Lower lobe of right lung (tissue), 2 donors: ENCODE results near the gene PDE4D. TPM values are rescaled to one million over a fixed set of nuclear protein-coding genes. Genes with fewer than 3 reads are reported as not detected.

Experiments used
- ATAC-seq, 2 donors: fragments of 200-7000 bp; cut with Tn5 transposase; one replicate each; pipeline ENCODE4 v1.9.1; 2020 to 2022; ENCODE audit warnings: mild to moderate bottlenecking in 2 of 2, moderate library complexity in 2 of 2
- DNase-seq: peaks from one replicate; pipeline ENCODE4 v3.0.0-alpha.2; 2020
- H3K27ac ChIP-seq: fragments of 200-600 bp; one replicate; pipeline ENCODE4 v1.8.0; 2022
- H3K27me3 ChIP-seq: fragments of 200-600 bp; one replicate; pipeline ENCODE4 v1.8.0; 2022; ENCODE audit warnings: low read depth
- H3K36me3 ChIP-seq: fragments of 200-600 bp; one replicate; pipeline ENCODE4 v1.8.0; 2022; ENCODE audit warnings: mild to moderate bottlenecking
- H3K4me1 ChIP-seq: fragments of 200-600 bp; one replicate; pipeline ENCODE4 v1.8.0; 2022
- H3K4me3 ChIP-seq: fragments of 200-600 bp; one replicate; pipeline ENCODE4 v1.8.0; 2022; ENCODE audit warnings: mild to moderate bottlenecking
- H3K9me3 ChIP-seq: fragments of 200-600 bp; one replicate; pipeline ENCODE4 v1.8.0; 2022
- CTCF ChIP-seq: fragments of 200-600 bp; IDR thresholded peaks from one replicate; pipeline ENCODE4 v1.8.0; 2022; ENCODE audit warnings: antibody characterized with exemption, mild to moderate bottlenecking
- intact Hi-C: fragments of 100-400 bp; cut with DNase I; formaldehyde crosslinking; loops from one replicate; pipeline ENCODE4 v1.11.0; 2022
- total RNA-seq: library from RNA; stranded (reverse); fragmentation: NEBNext Ultra II Directional; extraction: Animal tissue kit (Norgen Biotek cat#: 25700); gene quantifications from one replicate; pipeline ENCODE4 v1.2.1, GENCODE V29; 2021
- donor health status: DM: no; HTN: yes; CAD: no; lungs with severe emphysema.

PDE4D gene
- total RNA-seq, 1 donor from 2014 or later = 71.3 TPM

DNA sequence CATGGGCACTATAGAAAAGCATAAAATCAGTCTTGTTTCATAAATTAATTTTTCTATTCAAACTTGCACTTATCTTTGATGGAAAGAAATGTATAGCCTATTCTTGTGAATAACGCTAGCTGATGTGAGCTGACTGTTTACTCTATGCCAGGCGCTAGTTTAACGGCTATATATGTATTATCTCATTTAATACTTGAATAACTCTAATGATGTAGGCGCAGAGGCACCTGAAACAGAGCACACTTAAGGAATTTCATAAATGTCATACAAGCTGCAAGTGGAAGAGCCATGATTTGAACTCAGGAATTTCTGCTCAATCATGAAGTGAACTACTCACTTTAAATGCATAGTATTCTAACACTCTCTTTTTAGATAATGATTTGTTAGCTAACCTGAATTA is 551.8 kb downstream of the PDE4D start:
- H3K9me3 ChIP-seq = no peaks in the 10 kb centered on the region
- TF ChIP-seq CTCF = no peak
- intact Hi-C loops = no loop called here

GRCh38 chr5:59341155-59341554 is 552.4 kb downstream of the PDE4D start:
- TF ChIP-seq CTCF = no peak
- Histone ChIP-seq H3K27me3 (no peaks in the 10 kb centered on the region), H3K4me1 (no peaks in the 10 kb centered on the region), H3K36me3 (no peaks in the 10 kb centered on the region), H3K9me3 (no peaks in the 10 kb centered on the region), H3K27ac (no peak overlapping the region), H3K4me3 (no peak overlapping the region)
- ATAC-seq (no peak), DNase-seq (no peak)
- intact Hi-C loops = no loop called here

More for the DNA sequence above, 551.8 kb downstream of the PDE4D start:
- H3K27ac ChIP-seq = no peak overlapping the region
- H3K36me3 ChIP-seq = no peaks in the 10 kb centered on the region
- H3K4me3 ChIP-seq = no peak overlapping the region
- DNase-seq = no peak
- no peaks in the 10 kb centered on the region for H3K27me3 ChIP-seq
- no peaks in the 10 kb centered on the region for H3K4me1 ChIP-seq
- ATAC-seq = no peak

DNA sequence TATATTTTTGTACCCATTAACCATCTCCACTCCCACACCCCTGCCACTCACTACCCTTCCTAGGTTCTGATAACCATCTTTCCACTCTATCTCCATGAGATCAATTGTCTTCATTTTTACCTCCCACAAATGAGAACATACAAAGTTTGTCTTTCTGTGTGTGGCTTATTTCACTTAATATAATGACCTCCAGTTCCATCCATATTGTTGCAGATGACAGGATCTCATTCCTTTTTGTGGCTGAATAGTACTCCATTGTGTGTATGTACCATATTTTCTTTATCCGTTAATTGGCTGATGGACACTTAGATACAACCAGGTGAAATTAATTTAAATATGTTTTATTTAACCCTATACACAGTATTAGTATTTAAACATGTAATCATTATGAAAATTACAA is 552.9 kb downstream of the PDE4D start:
- no peak overlapping the region for H3K27ac ChIP-seq
- H3K4me3 ChIP-seq = no peak overlapping the region
- H3K9me3 ChIP-seq = no peaks in the 10 kb centered on the region
- ATAC-seq = no peak
- intact Hi-C loops = no loop called here
- no peaks in the 10 kb centered on the region for H3K36me3 ChIP-seq
- no peaks in the 10 kb centered on the region for H3K27me3 ChIP-seq
- no peak for DNase-seq
- no peaks in the 10 kb centered on the region for H3K4me1 ChIP-seq
- TF ChIP-seq CTCF = no peak

GRCh38 chr5:59337240-59337639 is 556.3 kb downstream of the PDE4D start:
- DNase-seq = peak; percentile 49
- TF ChIP-seq CTCF = no peak
- Histone ChIP-seq H3K27ac (no peak overlapping the region), H3K9me3 (no peaks in the 10 kb centered on the region), H3K36me3 (no peaks in the 10 kb centered on the region), H3K27me3 (no peaks in the 10 kb centered on the region), H3K4me3 (no peak overlapping the region), H3K4me1 (no peaks in the 10 kb centered on the region)
- intact Hi-C loops = no loop called here
- ATAC-seq = no peak

DNA sequence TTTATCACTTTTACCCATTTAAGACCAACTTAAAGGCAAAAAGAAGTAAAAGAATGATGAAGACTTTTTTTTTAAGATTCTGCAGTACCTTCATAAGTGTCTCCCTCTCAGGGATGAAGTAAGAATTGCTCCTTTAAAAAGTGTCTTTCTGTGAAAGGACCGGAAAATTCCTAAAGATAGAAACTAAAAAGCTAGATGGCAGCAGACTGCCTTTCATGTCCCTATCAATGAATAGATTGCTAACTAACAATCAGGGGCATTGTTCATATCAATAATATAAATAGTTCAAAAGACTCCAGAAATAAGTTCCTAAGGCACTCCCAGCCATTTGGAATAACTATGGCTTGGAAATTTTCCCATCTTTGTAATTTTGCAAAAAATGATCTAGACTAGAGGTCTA is 558.0 kb downstream of the PDE4D start:
- no peaks in the 10 kb centered on the region for H3K27me3 ChIP-seq
- DNase-seq (no peak), ATAC-seq (no peak)
- H3K4me3 ChIP-seq = no peak overlapping the region
- no peaks in the 10 kb centered on the region for H3K36me3 ChIP-seq
- intact Hi-C loops = no loop called here
- H3K27ac ChIP-seq = no peak overlapping the region
- no peak for TF ChIP-seq CTCF
- H3K9me3 ChIP-seq = no peaks in the 10 kb centered on the region
- H3K4me1 ChIP-seq = no peaks in the 10 kb centered on the region

DNA sequence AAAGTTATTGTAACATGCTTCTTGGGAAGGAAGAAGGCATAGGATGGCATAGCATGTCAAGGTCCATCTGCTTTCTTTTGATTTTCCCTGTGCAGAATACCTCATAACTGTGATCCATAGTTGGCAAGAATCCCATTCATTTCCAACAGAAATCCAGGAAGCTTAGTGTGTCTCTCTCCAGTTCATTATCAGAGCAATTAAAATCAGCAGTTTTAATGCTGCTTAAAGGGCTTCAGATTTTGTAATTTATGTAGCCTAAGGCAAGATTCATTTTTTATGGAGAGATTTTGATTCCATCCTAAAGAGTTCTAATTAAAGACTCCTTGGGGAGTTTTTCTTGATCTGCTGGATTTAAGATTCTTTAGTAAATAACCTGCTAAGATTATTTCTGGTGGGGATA is 560.1 kb downstream of the PDE4D start:
- intact Hi-C loops = no loop called here
- Histone ChIP-seq H3K27ac (no peak overlapping the region), H3K27me3 (no peaks in the 10 kb centered on the region)

More for the DNA sequence above, 560.1 kb downstream of the PDE4D start:
- DNase-seq (no peak), ATAC-seq (no peak)
- Histone ChIP-seq H3K9me3 (no peaks in the 10 kb centered on the region), H3K36me3 (no peaks in the 10 kb centered on the region), H3K4me1 (no peaks in the 10 kb centered on the region), H3K4me3 (no peak overlapping the region)
- TF ChIP-seq CTCF = no peak
